HG02885 (cell line): ENCODE measurements around the gene CLIP3.

ENCODE experiments used
- ATAC-seq: cut with Tn5 transposase; IDR thresholded peaks from one replicate; pipeline ENCODE4 v1.9.1; 2021; ENCODE audit warnings: mild to moderate bottlenecking; ENCODE audit not compliant: unreplicated experiment, poor library complexity

CLIP3 gene

GRCh38 chr19:36010402-36010801 is 22.3 kb downstream of the CLIP3 start:
- ATAC-seq = no peak

GRCh38 chr19:36009633-36010379 is 22.9 kb downstream of the CLIP3 start:
- no peak for ATAC-seq

GRCh38 chr19:36009220-36009619 is 23.5 kb downstream of the CLIP3 start:
- ATAC-seq = no peak

GRCh38 chr19:36008336-36008978 is 24.2 kb downstream of the CLIP3 start, which contains the start of gene SYNE4:
Gene SYNE4 (minus strand): TSS chr19:36008813. CDS start chr19:36008681, 132 bp downstream.
- ATAC-seq = no peak

GRCh38 chr19:36006955-36007354 is 25.7 kb downstream of the CLIP3 start:
- no peak for ATAC-seq

GRCh38 chr19:36003284-36003683 is 29.4 kb downstream of the CLIP3 start:
- ATAC-seq = no peak

- no peak for ATAC-seq
Observed at GRCh38 chr19:36001605-36002004, 31.1 kb downstream of the CLIP3 start.

- no peak for ATAC-seq
Observed at GRCh38 chr19:35996777-35997176, 35.9 kb downstream of the CLIP3 start.

- peak; percentile 92 for ATAC-seq
Observed at GRCh38 chr19:35995048-35995993, 37.4 kb downstream of the CLIP3 start, which contains the start of gene SDHAF1. Gene SDHAF1 (plus strand): TSS chr19:35995188. CDS start chr19:35995275, 87 bp downstream.

GRCh38 chr19:35993923-35994598 is 38.6 kb downstream of the CLIP3 start:
- no peak for ATAC-seq

- ATAC-seq = no peak
Observed at GRCh38 chr19:35992907-35993765, 39.5 kb downstream of the CLIP3 start.

- no peak for ATAC-seq
Observed at GRCh38 chr19:35991731-35992450, 40.8 kb downstream of the CLIP3 start.

- ATAC-seq = no peak
Observed at GRCh38 chr19:35990771-35991730, 41.6 kb downstream of the CLIP3 start.

- ATAC-seq = no peak
Observed at GRCh38 chr19:35990156-35990555, 42.5 kb downstream of the CLIP3 start.

GRCh38 chr19:35988824-35989223 is 43.8 kb downstream of the CLIP3 start:
- ATAC-seq = no peak

- no peak for ATAC-seq
Observed at GRCh38 chr19:35987571-35987896, 45.1 kb downstream of the CLIP3 start.
